ENCODE results near the gene EFCAB14.
"Not testable (repeated sequence)": the region's sequence is repeated elsewhere in the genome, so short reads cannot be mapped to it uniquely, and the experiment has no call there.

The EFCAB14 gene

GRCh38 chr1:46721686-46722205 is 2.8 kb upstream of the EFCAB14 start:
- no peak for DNase-seq

- DNase-seq: no peak
Measured at GRCh38 chr1:46721204-46721603, 2.3 kb upstream of the EFCAB14 start.

DNA sequence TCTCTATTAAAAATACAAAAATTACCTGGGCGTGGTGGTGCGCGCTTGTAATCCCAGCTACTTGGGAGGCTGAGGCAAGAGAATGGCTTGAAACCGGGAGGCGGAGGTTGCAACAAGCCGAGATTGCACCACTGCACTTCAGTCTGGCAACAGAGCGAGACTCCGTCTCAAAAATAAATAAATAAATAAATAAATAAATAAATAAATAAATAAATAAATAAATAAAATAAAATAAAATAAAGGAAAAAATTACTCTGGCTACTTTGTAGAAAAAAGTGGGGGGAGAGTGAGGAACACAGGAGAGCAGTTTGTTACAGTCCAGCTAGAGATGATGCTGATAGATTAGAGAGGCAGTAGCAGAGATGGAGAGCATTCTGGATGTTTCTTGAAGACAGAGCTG is 1.4 kb upstream of the EFCAB14 start:
- DNase-seq: not testable (repeated sequence)

DNA sequence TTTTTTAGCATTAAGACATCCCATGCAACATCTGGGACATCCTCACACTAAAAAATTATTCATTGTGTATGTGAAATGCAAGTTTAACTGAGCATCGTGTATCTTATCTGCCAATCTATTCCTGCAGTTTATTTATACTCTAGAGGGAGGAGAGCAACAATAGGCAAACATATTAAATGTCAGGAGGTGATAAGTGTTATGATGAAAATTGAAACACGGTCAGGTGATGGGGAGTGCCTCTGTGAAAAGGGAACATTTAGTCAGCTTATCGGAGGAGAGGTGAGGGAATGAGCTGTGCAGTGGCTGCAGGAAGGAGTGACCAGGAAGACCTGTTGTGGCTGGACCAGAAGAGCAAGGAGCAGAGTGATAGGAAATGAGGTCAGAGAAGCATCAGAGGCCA is 775 bp upstream of the EFCAB14 start:
- no peak for DNase-seq

DNA sequence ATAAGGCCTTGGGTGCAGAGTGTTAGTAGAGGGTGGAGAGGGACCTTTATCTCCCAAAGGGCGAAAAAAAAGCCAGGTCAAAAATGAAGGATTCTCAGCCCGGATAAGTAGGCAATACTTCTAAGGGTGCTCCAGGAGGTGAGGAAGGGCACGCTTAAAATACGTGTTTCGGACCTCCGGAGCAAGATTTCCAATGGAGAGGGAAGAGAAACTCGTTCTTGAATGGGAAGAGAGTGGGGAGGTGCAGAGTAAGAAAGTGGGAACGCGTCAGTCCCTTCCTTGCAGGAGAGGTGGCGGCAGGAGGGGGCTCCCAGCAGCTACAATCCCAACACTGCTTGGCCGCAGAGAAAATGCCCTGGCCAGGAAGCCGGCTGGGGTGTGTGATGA is 581 bp downstream of the EFCAB14 start:
- DNase-seq: no peak

GRCh38 chr1:46717654-46718053 is 1.3 kb downstream of the EFCAB14 start:
- DNase-seq: no peak

GRCh38 chr1:46714976-46715375 is 3.9 kb downstream of the EFCAB14 start:
- no peak for DNase-seq

GRCh38 chr1:46708121-46708520 is 10.8 kb downstream of the EFCAB14 start:
- no peak for DNase-seq

GRCh38 chr1:46705408-46705807 is 13.5 kb downstream of the EFCAB14 start:
- DNase-seq: no peak

- DNase-seq: no peak
Measured at GRCh38 chr1:46703927-46704641, 14.8 kb downstream of the EFCAB14 start.

DNA sequence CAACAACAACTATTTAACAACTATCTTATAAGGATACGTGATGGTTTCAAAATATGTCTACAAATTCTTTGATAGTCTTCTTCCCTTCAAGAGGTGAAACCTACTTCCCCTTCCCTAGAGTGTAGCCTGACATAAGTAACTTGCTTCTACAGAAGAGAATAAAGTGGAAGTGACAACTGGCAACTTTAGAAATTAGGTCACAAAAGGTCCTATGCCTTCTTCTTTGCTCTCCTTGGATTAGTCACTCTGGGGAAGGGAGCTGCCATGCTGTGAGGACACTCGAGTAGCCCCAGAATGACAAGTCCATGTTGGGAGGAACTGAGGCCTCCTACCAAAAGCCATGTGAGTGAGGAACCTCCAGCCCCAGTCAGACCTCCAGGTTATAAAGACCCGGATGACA is 19.2 kb downstream of the EFCAB14 start:
- DNase-seq: peak in 1 of 2 donors; percentile 15

DNA sequence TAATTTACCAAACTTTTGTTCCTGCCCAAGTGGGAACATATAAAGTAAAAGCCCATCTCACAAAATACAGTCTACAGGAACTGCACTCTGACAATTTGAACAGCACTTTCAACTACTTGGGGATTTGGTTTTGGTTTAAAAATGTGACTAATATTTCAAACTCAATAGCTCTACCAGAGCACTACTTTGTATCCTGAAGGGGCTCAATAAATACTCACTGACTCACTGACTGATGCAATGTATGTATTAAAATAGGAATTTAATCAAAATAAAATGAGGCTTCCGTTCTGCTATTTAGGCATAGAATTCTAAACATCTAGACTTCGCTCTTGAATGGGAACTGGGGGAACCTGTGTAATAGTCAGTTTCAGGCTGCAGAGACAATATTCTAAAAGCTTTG is 21.9 kb downstream of the EFCAB14 start:
- no peak for DNase-seq

GRCh38 chr1:46694676-46695075 is 24.2 kb downstream of the EFCAB14 start:
- not testable (repeated sequence) for DNase-seq

DNA sequence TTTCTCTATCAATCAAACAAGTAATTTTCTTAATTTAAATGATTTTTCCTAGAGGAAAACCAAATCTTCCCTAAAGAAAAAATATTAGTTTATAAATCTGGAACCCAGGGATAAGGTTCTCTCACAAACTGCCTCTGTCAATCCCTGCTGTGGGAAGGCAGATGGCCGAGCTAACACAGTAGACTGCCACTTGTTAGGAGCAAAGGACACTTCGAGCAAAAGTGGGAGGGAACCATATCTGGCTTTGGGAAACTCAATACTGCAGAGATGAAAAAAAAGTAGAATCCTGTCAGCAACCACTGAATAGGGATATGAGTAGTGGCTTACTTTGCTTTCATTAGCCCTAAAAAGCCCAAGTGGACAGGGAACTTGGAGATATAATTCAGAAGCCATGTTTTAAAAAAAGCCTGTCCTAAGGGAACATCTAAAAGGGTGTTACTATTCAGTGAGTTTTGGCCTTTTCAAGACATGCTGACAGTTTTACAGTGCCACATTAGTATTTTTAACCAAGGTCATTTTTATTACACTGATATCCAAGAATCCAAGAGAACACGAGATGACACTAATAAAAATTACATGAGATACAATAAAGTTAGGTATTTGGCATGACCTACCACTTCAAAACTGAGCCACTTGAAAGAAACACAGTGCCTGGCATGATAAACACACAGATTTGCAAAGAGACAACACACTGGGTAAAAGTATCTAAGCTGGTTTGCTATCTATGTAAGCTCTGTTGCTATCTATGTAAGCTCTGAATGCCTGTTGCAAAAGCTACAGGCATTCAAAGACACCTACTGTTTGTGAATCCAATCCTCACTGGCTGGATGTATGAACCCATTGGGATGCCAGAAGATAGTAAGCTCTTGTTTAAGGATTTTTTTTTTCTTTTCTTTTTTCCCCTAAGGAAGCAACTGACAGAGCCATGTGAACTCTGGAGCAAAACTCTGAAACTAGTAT is 25.8 kb downstream of the EFCAB14 start:
- no peak for DNase-seq

DNA sequence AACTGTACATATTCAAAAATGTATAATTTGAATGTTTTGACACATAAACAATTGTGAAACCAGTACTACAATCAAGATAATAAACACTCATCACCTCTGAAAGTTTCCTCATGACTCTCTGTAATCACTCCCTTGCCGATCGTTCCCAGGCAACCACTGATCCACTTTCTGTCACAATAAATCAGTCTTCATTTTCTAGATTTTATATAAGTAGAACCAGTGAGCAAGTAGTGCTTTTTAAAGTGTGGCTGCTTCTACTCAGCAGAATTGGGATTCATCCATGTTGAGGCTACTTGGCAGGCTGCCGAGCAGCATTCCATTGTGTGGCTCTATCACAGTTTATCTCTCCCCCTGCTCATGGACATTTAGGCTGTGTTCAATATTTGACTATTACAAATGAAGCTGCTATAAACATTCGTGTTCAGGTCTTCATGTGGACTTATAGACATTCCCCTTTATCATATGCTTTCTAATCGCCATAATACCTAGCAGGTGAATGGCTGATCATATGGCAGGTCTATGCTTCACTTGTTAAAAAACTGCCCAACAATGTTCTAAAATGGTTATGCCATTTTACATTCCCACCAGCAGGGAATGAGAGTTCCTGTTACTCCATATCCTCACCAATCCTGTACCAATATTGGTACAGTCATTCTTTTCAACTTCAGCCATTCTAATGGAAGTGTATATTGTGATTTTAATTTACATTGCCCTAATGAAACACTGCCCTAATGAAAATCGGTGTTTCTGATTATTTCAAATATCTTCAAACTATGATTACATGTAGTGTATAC is 26.7 kb downstream of the EFCAB14 start:
- no peak for DNase-seq

- DNase-seq: no peak
Measured at GRCh38 chr1:46690931-46691421, 27.9 kb downstream of the EFCAB14 start.

DNA sequence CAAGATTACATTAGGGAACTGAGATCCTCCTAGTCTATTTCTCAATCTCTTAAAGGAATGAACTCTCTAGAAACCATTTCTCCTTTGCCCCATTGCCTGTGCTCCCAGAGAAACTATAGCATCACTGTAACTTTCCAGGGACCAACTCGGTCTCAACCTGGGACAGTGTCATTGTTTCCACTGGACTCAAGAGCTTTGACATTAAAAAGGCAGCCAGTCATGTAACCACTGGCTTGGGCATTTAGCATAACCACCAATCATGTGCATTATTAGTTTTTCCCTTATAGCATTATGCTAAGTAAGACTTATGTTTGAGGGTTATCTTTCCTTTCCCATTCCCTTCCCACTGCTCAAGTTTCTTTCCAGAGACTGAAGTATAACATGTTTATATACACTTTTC is 29.0 kb downstream of the EFCAB14 start:
- DNase-seq: no peak

DNA sequence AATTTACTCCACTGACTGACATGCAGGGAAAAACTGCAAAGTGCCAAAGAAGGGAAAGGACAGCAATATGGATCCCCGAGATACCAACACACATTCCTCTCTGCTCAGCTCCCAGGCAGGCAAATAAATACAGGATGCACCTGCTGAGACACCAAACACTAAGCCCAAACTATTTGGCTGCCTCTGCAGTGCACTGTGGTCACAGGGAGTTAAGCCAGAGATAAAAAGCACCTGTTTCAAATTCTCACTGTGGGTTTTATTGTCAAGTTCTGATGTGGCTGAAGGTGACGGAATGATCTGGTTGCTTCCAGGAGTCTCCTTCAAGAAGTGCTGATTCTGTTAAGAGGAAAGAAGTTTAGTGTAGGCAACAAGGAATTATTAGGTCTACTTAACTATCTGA is 29.6 kb downstream of the EFCAB14 start:
- no peak for DNase-seq

GRCh38 chr1:46687921-46688509 is 30.9 kb downstream of the EFCAB14 start:
- no peak for DNase-seq

GRCh38 chr1:46687093-46687659 is 31.7 kb downstream of the EFCAB14 start:
- no peak for DNase-seq

DNA sequence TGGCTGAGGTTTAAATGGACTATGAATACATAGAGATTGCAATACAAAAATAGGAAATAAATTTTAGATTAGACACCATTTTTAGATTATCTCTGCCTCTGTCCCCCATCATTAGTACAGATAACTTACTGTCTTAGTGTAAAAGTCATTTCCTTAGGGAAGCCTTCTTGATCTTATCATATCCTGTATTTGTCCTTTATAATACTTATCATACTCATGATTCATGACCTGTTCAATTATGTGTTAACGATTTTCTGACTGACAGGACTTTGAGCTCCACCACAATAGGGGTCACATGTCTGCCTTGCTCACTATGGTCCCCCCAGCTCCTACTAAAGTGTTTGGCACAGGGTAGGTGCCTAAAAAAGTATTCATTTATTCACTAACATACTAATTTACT is 32.7 kb downstream of the EFCAB14 start:
- no peak for DNase-seq

GRCh38 chr1:46684670-46685069 is 34.2 kb downstream of the EFCAB14 start:
- no peak for DNase-seq

All from CD4-positive, alpha-beta T cell treated with Interferon alpha-2 for 1 hour (primary cell).